HFFc6 (cell line): ENCODE measurements around the gene ENDOV. TPM values are rescaled to one million over a fixed set of nuclear protein-coding genes. Genes with fewer than 3 reads are reported as not detected.

ENCODE experiments used
- DNase-seq: peaks from one replicate; pipeline ENCODE4 v3.0.0-alpha.2; 2018
- H3K27ac Mint-ChIP-seq: 2 replicates; pipeline ENCODE4 v1.8.0; 2020; ENCODE audit warnings: mild to moderate bottlenecking, mixed read lengths
- H3K27me3 Mint-ChIP-seq: 2 replicates; pipeline ENCODE4 v1.8.0; 2021; ENCODE audit warnings: mild to moderate bottlenecking, moderate library complexity, mixed read lengths; ENCODE audit not compliant: insufficient read depth
- H3K36me3 Mint-ChIP-seq: 2 replicates; pipeline ENCODE4 v1.8.0; 2021; ENCODE audit warnings: low read depth, mixed read lengths
- H3K4me1 Mint-ChIP-seq: 2 replicates; pipeline ENCODE4 v1.8.0; 2020; ENCODE audit warnings: low read depth, mixed read lengths
- H3K4me3 Mint-ChIP-seq: 2 replicates; pipeline ENCODE4 v1.8.0; 2020; ENCODE audit warnings: mild to moderate bottlenecking, moderate library complexity, mixed read lengths
- H3K9me3 Mint-ChIP-seq: 2 replicates; pipeline ENCODE4 v1.8.0; 2020; ENCODE audit warnings: mild to moderate bottlenecking, mixed read lengths
- total RNA-seq, 6 experiments: library from RNA; stranded (reverse); fragmentation: NEBNext Ultra II Directional; extraction: Animal tissue kit (Norgen Biotek cat#: 25700); gene quantifications; 2 replicates in 1 of 6; 3 replicates in 5 of 6; pipeline ENCODE4 v1.2.3, GENCODE V29; 2021
- TF ChIP-seq, protein P1 (sequence below): fragments of 200-600 bp; sonication (generic); IDR thresholded peaks from 2 replicates; pipeline ENCODE4 v1.5.0; 2021; ENCODE audit warnings: antibody characterized with exemption, mild to moderate bottlenecking

Gene ENDOV
- total RNA-seq, 6 experiments from 2014 or later: 11.7 to 17.3 (median 13.7) TPM

DNA sequence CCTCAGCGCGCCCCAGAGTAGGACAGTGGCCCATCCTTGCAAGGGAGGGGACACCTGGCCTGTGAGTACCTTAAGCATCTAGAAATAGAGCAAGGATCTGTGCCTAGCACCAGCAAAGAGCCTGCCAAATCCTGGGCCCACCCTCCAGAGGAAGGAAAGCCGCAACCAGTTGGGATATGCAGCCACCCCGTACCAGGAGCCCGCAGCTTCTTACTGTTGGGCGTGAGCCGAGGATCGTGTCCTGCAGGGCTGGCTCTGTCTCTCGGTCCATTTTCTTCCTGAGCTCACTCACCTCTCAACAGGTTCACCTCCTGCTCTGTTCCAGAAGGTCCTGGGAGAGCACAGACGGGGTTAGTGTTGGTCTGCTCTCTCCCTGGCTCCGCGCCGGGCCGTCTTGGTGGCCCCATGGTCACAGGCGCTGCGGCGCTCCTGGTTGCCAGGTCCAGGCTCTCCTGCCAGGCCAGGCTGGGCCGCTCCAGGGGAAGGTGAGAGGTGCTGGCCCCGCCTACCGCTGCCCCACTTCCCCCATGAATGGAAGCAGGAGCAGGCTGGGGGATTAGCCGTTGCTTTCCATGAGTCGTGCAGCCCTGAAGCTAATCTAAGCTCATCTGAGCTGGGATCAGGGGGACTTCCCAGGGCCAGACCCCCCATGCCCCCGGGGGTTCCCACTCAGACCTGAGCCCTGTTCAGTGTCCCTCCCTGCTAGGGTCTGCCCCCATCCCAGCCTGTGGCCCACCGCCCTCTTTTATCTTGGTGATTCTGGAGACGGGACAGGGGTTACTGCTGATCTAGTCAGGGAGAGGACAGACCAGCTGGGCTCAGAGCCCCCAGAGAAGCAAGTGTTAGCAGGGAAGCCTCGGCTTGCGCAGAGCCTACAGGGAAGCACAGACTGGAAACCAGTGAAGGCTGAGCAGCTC, 12.7 kb downstream of the ENDOV start:
- no peak overlapping the region for H3K4me3 Mint-ChIP-seq
- TF ChIP-seq, protein P1, sequence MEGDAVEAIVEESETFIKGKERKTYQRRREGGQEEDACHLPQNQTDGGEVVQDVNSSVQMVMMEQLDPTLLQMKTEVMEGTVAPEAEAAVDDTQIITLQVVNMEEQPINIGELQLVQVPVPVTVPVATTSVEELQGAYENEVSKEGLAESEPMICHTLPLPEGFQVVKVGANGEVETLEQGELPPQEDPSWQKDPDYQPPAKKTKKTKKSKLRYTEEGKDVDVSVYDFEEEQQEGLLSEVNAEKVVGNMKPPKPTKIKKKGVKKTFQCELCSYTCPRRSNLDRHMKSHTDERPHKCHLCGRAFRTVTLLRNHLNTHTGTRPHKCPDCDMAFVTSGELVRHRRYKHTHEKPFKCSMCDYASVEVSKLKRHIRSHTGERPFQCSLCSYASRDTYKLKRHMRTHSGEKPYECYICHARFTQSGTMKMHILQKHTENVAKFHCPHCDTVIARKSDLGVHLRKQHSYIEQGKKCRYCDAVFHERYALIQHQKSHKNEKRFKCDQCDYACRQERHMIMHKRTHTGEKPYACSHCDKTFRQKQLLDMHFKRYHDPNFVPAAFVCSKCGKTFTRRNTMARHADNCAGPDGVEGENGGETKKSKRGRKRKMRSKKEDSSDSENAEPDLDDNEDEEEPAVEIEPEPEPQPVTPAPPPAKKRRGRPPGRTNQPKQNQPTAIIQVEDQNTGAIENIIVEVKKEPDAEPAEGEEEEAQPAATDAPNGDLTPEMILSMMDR: no peak
- no peak overlapping the region for H3K27ac Mint-ChIP-seq
- no peak for DNase-seq
- H3K36me3 Mint-ChIP-seq: no peaks in the 10 kb centered on the region
- H3K27me3 Mint-ChIP-seq: peaks cover 2% of the 10 kb centered on the region
- no peaks in the 10 kb centered on the region for H3K4me1 Mint-ChIP-seq
- H3K9me3 Mint-ChIP-seq: no peaks in the 10 kb centered on the region

DNA sequence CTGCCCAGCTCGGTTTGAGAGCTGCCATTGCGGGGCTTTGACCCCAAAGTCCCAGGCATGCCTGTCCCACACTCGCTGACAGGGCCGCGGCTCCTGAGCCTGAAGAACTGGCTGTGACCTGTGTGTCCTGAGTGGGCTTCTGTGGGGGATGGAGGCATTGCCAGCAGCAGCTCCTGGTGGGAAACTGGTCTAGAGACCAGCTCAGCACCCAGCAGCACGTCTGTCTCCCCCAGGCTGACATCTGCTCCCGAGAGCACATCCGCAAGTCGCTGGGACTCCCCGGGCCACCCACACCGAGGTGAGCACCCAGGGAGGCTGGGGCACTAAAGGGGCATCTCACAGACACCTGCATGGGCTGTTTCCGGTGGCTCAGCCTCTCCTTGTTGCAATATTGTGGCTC, 13.4 kb downstream of the ENDOV start:
- TF ChIP-seq, protein P1: no peak
- no peaks in the 10 kb centered on the region for H3K36me3 Mint-ChIP-seq
- H3K27ac Mint-ChIP-seq: no peak overlapping the region
- DNase-seq: no peak
- H3K4me3 Mint-ChIP-seq: no peak overlapping the region
- no peaks in the 10 kb centered on the region for H3K4me1 Mint-ChIP-seq
- peaks cover 2% of the 10 kb centered on the region for H3K27me3 Mint-ChIP-seq
- no peaks in the 10 kb centered on the region for H3K9me3 Mint-ChIP-seq

DNA sequence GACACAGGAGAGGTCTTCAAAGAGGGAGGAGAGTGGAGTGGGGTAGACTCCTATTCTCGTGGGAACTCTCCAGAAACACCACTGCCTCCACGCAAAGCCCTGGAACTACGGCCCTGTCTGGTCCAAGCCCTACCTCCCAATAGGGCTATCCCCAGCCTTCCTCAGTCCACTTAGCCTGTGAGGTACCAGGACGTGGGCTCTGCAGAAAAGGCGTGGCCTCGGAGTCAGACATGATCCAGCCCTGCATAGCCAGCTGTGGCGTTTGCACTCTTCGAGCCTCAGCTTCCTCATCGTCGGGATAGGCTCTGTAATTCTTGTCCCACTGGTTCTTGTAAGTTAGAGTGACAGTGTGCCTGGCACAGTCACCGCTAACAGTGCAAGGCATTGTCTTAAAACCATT, 13.8 kb downstream of the ENDOV start:
- Mint-ChIP-seq H3K9me3 (no peaks in the 10 kb centered on the region), H3K27me3 (peaks cover 2% of the 10 kb centered on the region), H3K27ac (no peak overlapping the region), H3K4me3 (no peak overlapping the region), H3K4me1 (no peaks in the 10 kb centered on the region), H3K36me3 (no peaks in the 10 kb centered on the region)
- no peak for DNase-seq
- TF ChIP-seq, protein P1: no peak

DNA sequence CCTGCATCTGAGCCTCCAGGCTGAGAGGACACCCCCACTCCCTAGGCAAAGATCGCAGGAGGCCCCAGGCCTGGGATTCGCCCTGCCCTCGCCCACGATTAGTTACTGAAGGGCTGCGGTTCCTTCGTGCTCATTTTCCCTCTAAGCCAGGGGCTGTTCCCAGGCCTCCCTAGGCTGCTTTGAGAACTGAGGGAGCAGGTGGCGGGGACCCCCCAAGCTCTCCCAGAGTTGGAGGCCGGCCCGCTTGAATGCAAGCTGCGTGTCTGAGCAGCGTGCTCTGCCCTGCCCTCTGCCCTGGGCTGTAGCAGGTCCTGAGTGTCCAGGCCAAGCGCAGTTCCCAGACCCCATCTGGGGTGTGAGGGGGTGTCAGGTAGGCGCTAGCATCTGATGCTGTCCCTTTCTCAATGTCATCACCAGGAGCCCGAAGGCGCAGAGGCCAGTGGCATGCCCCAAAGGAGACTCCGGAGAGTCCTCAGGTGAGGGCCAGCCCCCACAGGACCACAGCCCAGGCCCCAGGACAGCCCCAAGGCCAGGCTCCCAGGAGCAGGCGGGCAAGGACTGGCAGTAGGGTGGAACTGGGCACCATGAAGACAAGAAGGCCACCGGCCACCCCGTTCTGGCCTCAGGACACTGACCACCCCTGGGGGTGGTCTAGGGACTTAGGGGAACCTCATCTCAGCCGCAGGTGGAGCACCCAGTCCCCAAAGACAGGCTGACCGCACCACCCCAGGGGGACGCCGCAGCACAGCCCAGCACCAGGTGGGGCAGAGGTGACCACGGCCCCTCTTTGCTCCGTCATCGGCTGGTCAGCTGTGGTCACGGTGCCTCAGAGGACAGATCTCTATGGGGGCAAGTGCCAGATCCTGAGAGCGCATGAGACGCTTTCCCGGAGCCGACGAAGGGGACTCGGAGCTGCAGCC, 14.6 kb downstream of the ENDOV start:
- H3K4me1 Mint-ChIP-seq: no peaks in the 10 kb centered on the region
- no peak for DNase-seq
- peaks cover 5% of the 10 kb centered on the region for H3K27me3 Mint-ChIP-seq
- TF ChIP-seq, protein P1: no peak
- H3K4me3 Mint-ChIP-seq: no peak overlapping the region
- H3K27ac Mint-ChIP-seq: no peak overlapping the region
- no peaks in the 10 kb centered on the region for H3K9me3 Mint-ChIP-seq
- no peaks in the 10 kb centered on the region for H3K36me3 Mint-ChIP-seq

DNA sequence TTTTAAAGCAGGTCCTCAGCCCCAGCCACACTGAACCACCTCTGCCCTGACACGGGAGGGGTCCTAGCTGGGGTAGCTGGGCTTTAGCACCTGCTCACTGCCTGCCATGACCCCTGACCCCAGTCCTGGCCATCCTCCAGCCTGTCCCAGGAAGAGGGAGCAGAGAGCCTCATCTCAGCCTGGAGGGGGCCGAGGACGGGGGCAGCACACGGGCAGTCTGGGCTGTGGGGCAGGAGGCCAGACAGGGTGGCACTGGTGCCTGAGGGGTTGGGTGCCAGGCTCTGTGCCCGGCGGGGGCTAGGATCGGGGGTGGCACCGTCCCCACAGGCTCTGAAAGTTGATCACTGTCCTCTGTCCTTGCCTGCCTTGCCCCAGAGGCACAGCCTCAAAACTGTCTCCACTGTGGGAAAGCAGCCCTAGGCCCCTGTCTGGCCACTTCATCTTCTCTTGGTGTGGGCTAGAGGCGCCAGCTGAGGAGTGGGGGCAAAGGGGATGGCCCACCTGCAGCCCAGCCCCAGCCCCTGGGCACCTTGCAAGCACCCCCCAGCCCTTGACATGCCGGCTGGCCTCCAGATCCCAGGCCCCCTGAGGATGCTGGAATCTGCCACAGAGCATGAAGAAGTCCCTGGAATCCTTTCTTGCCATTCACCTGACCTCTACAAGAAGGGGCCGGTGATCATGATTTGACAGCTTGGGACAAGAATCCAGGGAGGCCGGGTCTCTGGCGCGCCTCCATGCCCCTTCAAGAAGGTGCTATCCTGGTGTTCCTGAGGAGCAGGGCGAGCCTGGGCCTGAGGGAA, 15.7 kb downstream of the ENDOV start:
- H3K36me3 Mint-ChIP-seq: no peaks in the 10 kb centered on the region
- H3K27me3 Mint-ChIP-seq: peaks cover 5% of the 10 kb centered on the region
- H3K4me1 Mint-ChIP-seq: no peaks in the 10 kb centered on the region
- H3K9me3 Mint-ChIP-seq: no peaks in the 10 kb centered on the region
- H3K4me3 Mint-ChIP-seq: no peak overlapping the region
- TF ChIP-seq, protein P1: no peak
- DNase-seq: no peak
- H3K27ac Mint-ChIP-seq: no peak overlapping the region
